HT1080 (cell line): ENCODE results near the gene SLC25A48. TPM values are rescaled to one million over a fixed set of nuclear protein-coding genes. Genes with fewer than 3 reads are reported as not detected.

Experiments used
- DNase-seq: peaks from one replicate; pipeline ENCODE4 v3.0.0-alpha.2; 2015; ENCODE audit warnings: low read depth
- total RNA-seq: library from RNA; depleted of rRNA; stranded (reverse); fragments of >200 nt; shearing (Covaris generic); gene quantifications from 2 replicates; pipeline ENCODE4 v1.2.3, GENCODE V29; 2014

Gene SLC25A48
- total RNA-seq, 1 experiment from 2014 or later: 1.4 TPM

GRCh38 chr5:135881244-135881643 is 46.8 kb downstream of the SLC25A48 start:
- DNase-seq: no peak

- DNase-seq: no peak
Measured at GRCh38 chr5:135881819-135882218, 47.4 kb downstream of the SLC25A48 start.

- DNase-seq: no peak
Measured at GRCh38 chr5:135883026-135883425, 48.6 kb downstream of the SLC25A48 start.

GRCh38 chr5:135883441-135883840 is 49.0 kb downstream of the SLC25A48 start:
- no peak for DNase-seq

- DNase-seq: no peak
Measured at GRCh38 chr5:135885031-135885430, 50.6 kb downstream of the SLC25A48 start.

- no peak for DNase-seq
Measured at GRCh38 chr5:135886136-135886535, 51.7 kb downstream of the SLC25A48 start.

- peak; percentile 76 for DNase-seq
Measured at GRCh38 chr5:135887447-135887864, 53.0 kb downstream of the SLC25A48 start.

- DNase-seq: peak; percentile 38
Measured at GRCh38 chr5:135887881-135888614, 53.6 kb downstream of the SLC25A48 start.

GRCh38 chr5:135890296-135890695 is 55.8 kb downstream of the SLC25A48 start:
- no peak for DNase-seq

GRCh38 chr5:135890867-135891266 is 56.4 kb downstream of the SLC25A48 start:
- DNase-seq: peak; percentile 21

GRCh38 chr5:135891268-135891667 is 56.8 kb downstream of the SLC25A48 start:
- no peak for DNase-seq

- DNase-seq: no peak
Measured at GRCh38 chr5:135891791-135892190, 57.3 kb downstream of the SLC25A48 start.

- no peak for DNase-seq
Measured at GRCh38 chr5:135894276-135894675, 59.8 kb downstream of the SLC25A48 start.

- DNase-seq: no peak
Measured at GRCh38 chr5:135894789-135895188, 60.3 kb downstream of the SLC25A48 start.

GRCh38 chr5:135895474-135896006 is 61.1 kb downstream of the SLC25A48 start, which contains the start of gene IL9:
Gene IL9 (minus strand): TSS chr5:135895841. CDS start chr5:135895816, 25 bp downstream.
- no peak for DNase-seq

- DNase-seq: no peak
Measured at GRCh38 chr5:135898651-135899050, 64.2 kb downstream of the SLC25A48 start.

GRCh38 chr5:135900276-135900675 is 65.8 kb downstream of the SLC25A48 start:
- DNase-seq: no peak

GRCh38 chr5:135901633-135902032 is 67.2 kb downstream of the SLC25A48 start:
- no peak for DNase-seq

GRCh38 chr5:135905144-135905543 is 70.7 kb downstream of the SLC25A48 start:
- no peak for DNase-seq

GRCh38 chr5:135913713-135914626 is 79.5 kb downstream of the SLC25A48 start:
- DNase-seq: no peak

GRCh38 chr5:135915466-135916001 is 81.1 kb downstream of the SLC25A48 start:
- DNase-seq: no peak
